DND-41 (cell line): ENCODE measurements around the gene RAD51AP1.

Experiments
- ATAC-seq: fragments of 200-7000 bp; cut with Tn5 transposase; 3 replicates; pipeline ENCODE4 v1.9.1; 2021; ENCODE audit warnings: low read depth; ENCODE audit not compliant: insufficient read depth
- DNase-seq: peaks from one replicate; pipeline ENCODE4 v3.0.0-alpha.2; 2020
- H2AFZ ChIP-seq: 2 replicates; pipeline ENCODE4 v1.6.0; 2012; ENCODE audit warnings: low read depth, low read length
- H3K27ac ChIP-seq: 2 replicates; pipeline ENCODE4 v1.5.1; 2012; ENCODE audit warnings: low read length, inconsistent platforms
- H3K27me3 ChIP-seq: fragments of 200-600 bp; sonication (generic); 2 replicates; pipeline ENCODE4 v1.6.0; 2012; ENCODE audit warnings: low read length, mild to moderate bottlenecking, inconsistent platforms; ENCODE audit not compliant: insufficient read depth, poor library complexity
- H3K36me3 ChIP-seq: 2 replicates; pipeline ENCODE4 v1.5.1; 2012; ENCODE audit warnings: low read length, inconsistent platforms; ENCODE audit not compliant: insufficient read depth
- H3K4me1 ChIP-seq: 2 replicates; pipeline ENCODE4 v1.5.1; 2012; ENCODE audit warnings: mild to moderate bottlenecking, low read length; ENCODE audit not compliant: insufficient read depth
- H3K4me2 ChIP-seq: 2 replicates; pipeline ENCODE4 v1.6.0; 2012; ENCODE audit warnings: mild to moderate bottlenecking, moderate library complexity, low read length, inconsistent platforms; ENCODE audit not compliant: insufficient read depth
- H3K4me3 ChIP-seq, 2 experiments: fragments of 200-600 bp in 1 of 2; shearing (Covaris generic) in 1 of 2; 2 replicates each; pipeline ENCODE4 v1.5.1; 2012 to 2016; ENCODE audit warnings: inconsistent platforms in 2 of 2, low read length in 2 of 2, mild to moderate bottlenecking in 2 of 2, low read depth in 1 of 2, moderate library complexity in 1 of 2
- H3K79me2 ChIP-seq: 2 replicates; pipeline ENCODE4 v1.6.0; 2012; ENCODE audit warnings: low read length, inconsistent platforms; ENCODE audit not compliant: insufficient read depth
- H3K9ac ChIP-seq: 2 replicates; pipeline ENCODE4 v1.6.0; 2012; ENCODE audit warnings: low read depth, mild to moderate bottlenecking, inconsistent platforms, low read length, moderate library complexity
- H3K9me3 ChIP-seq: 2 replicates; pipeline ENCODE4 v1.5.1; 2012; ENCODE audit warnings: low read length, moderate library complexity, mild to moderate bottlenecking, inconsistent platforms; ENCODE audit not compliant: insufficient read depth, severe bottlenecking
- H4K20me1 ChIP-seq: 2 replicates; pipeline ENCODE4 v1.6.0; 2012; ENCODE audit warnings: low read length; ENCODE audit not compliant: insufficient read depth
- EZH2 ChIP-seq: IDR thresholded peaks from 3 replicates; pipeline ENCODE4 v1.6.1; 2012; ENCODE audit warnings: borderline replicate concordance, low read depth, mild to moderate bottlenecking, moderate library complexity, low read length, inconsistent platforms; ENCODE audit not compliant: severe bottlenecking
- TF ChIP-seq, protein P1 (sequence below): IDR thresholded peaks from 2 replicates; pipeline ENCODE4 v1.5.1; 2012; ENCODE audit warnings: borderline replicate concordance, low read length, moderate library complexity, mild to moderate bottlenecking; ENCODE audit not compliant: poor library complexity, severe bottlenecking; ENCODE audit errors: extremely low read depth

RAD51AP1 gene

DNA sequence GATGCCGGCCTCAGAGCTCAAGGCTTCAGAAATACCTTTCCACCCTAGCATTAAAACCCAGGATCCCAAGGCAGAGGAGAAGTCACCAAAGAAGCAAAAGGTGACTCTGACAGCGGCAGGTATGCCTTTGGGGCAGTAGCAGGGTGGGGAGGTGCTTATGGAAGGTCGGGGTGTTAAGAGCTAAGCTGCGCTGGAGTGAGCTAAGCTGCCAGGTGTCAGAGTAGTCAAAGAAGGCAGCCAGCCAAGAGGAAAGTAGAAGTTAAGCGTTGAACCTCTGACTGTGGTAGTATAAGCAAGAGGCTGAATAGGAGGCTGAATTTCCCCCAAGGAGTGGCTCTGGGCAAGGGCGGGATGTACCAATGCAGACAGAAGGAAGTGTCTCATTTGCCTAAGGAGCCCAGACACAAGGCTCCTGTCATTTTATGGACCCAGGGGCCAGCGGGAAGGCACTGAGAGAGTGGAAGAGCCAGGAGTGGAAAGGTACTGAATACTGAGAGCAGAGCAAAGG, 52.5 kb downstream of the RAD51AP1 start:
- Histone ChIP-seq H2AFZ (no peak overlapping the region), H3K4me2 (no peak overlapping the region), H3K9ac (no peak overlapping the region), H3K79me2 (no peaks in the 10 kb centered on the region), H3K36me3 (no peaks in the 10 kb centered on the region), H4K20me1 (no peaks in the 10 kb centered on the region), H3K27me3 (no peaks in the 10 kb centered on the region), H3K4me3 (no peak overlapping the region), H3K9me3 (no peaks in the 10 kb centered on the region), H3K27ac (no peak overlapping the region), H3K4me1 (no peaks in the 10 kb centered on the region)
- TF ChIP-seq, protein P1, sequence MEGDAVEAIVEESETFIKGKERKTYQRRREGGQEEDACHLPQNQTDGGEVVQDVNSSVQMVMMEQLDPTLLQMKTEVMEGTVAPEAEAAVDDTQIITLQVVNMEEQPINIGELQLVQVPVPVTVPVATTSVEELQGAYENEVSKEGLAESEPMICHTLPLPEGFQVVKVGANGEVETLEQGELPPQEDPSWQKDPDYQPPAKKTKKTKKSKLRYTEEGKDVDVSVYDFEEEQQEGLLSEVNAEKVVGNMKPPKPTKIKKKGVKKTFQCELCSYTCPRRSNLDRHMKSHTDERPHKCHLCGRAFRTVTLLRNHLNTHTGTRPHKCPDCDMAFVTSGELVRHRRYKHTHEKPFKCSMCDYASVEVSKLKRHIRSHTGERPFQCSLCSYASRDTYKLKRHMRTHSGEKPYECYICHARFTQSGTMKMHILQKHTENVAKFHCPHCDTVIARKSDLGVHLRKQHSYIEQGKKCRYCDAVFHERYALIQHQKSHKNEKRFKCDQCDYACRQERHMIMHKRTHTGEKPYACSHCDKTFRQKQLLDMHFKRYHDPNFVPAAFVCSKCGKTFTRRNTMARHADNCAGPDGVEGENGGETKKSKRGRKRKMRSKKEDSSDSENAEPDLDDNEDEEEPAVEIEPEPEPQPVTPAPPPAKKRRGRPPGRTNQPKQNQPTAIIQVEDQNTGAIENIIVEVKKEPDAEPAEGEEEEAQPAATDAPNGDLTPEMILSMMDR, result no peak
- TF ChIP-seq EZH2, result no peak
- ATAC-seq (no peak), DNase-seq (no peak)

DNA sequence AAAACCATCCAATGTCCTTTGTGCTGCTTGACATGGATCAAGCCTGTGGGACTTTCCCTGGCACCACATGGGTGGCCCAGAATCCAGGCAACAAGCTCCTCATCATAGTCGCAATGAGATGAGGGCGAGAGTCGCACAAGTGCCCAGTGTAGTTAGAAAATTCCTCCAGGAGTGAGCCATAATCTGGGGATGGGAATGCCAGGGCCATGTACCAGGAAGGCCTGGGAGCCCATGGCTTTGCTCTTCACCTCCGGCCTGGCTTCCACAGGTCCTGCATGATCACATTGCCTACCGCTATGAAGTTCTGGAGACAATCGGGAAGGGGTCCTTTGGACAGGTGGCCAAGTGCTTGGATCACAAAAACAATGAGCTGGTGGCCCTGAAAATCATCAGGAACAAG, 57.2 kb downstream of the RAD51AP1 start:
- H3K9ac ChIP-seq, result no peak overlapping the region
- no peaks in the 10 kb centered on the region for H3K79me2 ChIP-seq
- H3K27me3 ChIP-seq, result no peaks in the 10 kb centered on the region
- no peak for TF ChIP-seq EZH2
- TF ChIP-seq, protein P1, result no peak
- no peaks in the 10 kb centered on the region for H4K20me1 ChIP-seq
- no peaks in the 10 kb centered on the region for H3K9me3 ChIP-seq
- H3K4me1 ChIP-seq, result no peaks in the 10 kb centered on the region
- ATAC-seq, result no peak
- H3K4me3 ChIP-seq, result no peak overlapping the region
- H3K36me3 ChIP-seq, result no peaks in the 10 kb centered on the region
- H2AFZ ChIP-seq, result no peak overlapping the region
- DNase-seq, result no peak
- H3K4me2 ChIP-seq, result no peak overlapping the region
- no peak overlapping the region for H3K27ac ChIP-seq

DNA sequence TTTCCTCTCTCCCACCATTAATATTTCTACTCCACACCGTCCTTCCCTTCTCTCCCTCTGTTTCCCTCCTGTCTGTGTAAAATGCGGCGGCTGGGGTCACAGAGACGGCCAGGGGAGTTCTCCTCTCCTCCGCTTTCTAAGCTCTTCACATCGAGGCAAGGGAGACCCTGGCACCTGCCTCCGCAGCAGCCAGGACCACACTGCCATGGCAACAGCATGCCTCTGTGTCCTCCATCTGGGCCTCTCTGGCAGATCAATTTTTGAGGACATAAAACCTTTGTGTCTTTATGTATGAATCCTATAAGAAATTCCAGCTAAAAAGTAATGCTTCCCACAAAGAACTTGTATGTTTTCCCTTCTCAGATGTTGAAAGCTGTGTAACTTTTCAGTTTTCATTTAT, 64.7 kb downstream of the RAD51AP1 start:
- Histone ChIP-seq H3K36me3 (no peaks in the 10 kb centered on the region), H3K9ac (no peak overlapping the region), H3K79me2 (peaks cover 10% of the 10 kb centered on the region; the same call in 1 of the 2 replicates), H4K20me1 (no peaks in the 10 kb centered on the region), H3K27me3 (no peaks in the 10 kb centered on the region), H2AFZ (no peak overlapping the region), H3K9me3 (no peaks in the 10 kb centered on the region), H3K4me3 (no peak overlapping the region), H3K4me1 (peaks cover 17% of the 10 kb centered on the region), H3K4me2 (no peak overlapping the region), H3K27ac (no peak overlapping the region)
- ATAC-seq (no peak), DNase-seq (no peak)
- TF ChIP-seq, protein P1, result no peak
- TF ChIP-seq EZH2, result no peak

DNA sequence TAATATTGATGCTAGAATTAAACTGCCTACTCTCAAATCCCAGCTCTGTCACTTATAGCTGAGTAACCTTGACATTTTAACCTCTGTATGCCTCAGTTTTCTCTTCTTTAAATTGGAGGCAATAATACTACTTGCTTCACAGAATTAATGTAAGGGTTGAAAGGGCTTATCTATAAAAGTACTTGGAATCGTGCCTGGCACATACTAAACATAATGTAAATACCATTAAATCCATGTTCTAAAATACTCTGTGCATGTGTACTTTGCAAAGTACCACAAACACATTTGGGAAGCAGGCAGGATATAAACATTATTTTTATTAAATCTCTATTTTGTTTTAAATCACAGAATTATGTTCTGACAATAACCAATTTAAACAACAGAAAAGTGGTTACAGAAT, 65.3 kb downstream of the RAD51AP1 start:
- Histone ChIP-seq H3K4me2 (no peak overlapping the region), H3K4me3 (no peak overlapping the region), H3K36me3 (no peaks in the 10 kb centered on the region), H2AFZ (no peak overlapping the region), H3K4me1 (peaks cover 17% of the 10 kb centered on the region), H3K27ac (no peak overlapping the region), H3K9me3 (no peaks in the 10 kb centered on the region), H3K9ac (no peak overlapping the region), H3K79me2 (peaks cover 10% of the 10 kb centered on the region; the same call in 1 of the 2 replicates), H4K20me1 (no peaks in the 10 kb centered on the region), H3K27me3 (no peaks in the 10 kb centered on the region)
- DNase-seq, result no peak
- no peak for ATAC-seq
- no peak for TF ChIP-seq EZH2
- TF ChIP-seq, protein P1, result no peak
